ENCODE measurements around the gene AFF1. TPM values are rescaled to one million over a fixed set of nuclear protein-coding genes. Genes with fewer than 3 reads are reported as not detected.

Gene AFF1
- total RNA-seq, 4 donors from 2014 or later = 26.7 to 200 (median 92.5) TPM

DNA sequence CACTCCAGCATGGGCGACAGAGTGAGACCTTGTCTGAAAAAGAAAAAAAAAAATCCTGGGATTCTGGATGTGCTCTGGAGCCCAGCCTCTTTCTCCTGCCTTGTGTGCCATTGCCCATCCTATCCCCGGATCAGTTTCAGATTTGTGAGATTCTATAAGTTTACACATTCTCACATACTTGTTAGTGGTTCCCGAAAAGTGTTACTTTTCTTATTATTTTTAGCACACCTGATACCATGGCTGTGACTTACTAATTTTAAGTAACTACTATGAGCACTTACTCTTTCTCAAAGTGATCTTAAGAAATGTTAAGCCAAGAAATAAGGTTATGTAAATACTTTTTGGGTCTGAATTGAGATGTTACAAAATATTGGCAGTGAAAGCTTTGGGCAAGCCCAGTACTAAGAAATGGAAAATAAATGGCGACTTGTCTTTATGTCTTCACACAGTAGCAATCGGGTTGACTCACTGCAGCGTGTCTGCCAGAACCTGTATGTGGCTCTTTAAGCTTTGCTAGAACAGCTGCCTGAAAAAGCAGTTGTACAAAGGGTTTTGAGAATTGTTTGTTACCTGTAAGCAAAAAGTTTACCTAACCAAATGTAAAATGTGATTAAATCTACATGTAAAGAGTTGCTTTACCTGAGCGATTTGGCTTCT lies 166.9 kb downstream of the AFF1 start:
- H3K4me3 ChIP-seq = no peak overlapping the region
- intact Hi-C loops (cut with DNase I; ENCODE audit: low total_unique reads) = loop anchor here (10.0 kb wide), 1 partner anchor 177 kb away; no protein-coding TSS in a partner anchor
- peaks cover 0 to 8% of the 10 kb centered on the region in 2 donors for H3K4me1 ChIP-seq
- peak overlapping the region; percentile 4 to 69 for H3K27ac ChIP-seq
- H3K36me3 ChIP-seq = no peaks in the 10 kb centered on the region
- no peak for DNase-seq
- no peaks in the 10 kb centered on the region for H3K27me3 ChIP-seq
- no peaks in the 10 kb centered on the region for H3K9me3 ChIP-seq
- TF ChIP-seq POLR2A (IDR thresholded peaks at IDR 0.05) = no peak
- TF ChIP-seq, protein P1, sequence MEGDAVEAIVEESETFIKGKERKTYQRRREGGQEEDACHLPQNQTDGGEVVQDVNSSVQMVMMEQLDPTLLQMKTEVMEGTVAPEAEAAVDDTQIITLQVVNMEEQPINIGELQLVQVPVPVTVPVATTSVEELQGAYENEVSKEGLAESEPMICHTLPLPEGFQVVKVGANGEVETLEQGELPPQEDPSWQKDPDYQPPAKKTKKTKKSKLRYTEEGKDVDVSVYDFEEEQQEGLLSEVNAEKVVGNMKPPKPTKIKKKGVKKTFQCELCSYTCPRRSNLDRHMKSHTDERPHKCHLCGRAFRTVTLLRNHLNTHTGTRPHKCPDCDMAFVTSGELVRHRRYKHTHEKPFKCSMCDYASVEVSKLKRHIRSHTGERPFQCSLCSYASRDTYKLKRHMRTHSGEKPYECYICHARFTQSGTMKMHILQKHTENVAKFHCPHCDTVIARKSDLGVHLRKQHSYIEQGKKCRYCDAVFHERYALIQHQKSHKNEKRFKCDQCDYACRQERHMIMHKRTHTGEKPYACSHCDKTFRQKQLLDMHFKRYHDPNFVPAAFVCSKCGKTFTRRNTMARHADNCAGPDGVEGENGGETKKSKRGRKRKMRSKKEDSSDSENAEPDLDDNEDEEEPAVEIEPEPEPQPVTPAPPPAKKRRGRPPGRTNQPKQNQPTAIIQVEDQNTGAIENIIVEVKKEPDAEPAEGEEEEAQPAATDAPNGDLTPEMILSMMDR (IDR thresholded peaks at IDR 0.05) = no peak

DNA sequence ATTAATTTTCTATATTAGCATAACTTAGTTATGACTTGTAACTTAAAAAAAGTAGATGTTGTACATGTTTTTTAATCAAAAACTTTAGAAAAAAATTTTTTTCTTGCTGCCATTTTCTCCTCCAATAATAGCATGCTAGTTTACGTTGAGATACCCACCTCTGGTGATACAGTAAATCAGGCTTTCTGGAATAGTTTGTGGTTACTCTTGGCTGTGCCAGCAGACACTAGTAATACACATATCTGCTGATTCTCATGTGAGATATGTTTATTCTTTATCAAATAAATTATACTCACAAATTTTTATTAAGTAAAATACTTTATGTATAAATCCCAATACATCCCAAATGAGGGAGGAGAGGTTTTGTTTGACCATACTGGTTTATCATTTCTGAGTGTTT lies 168.3 kb downstream of the AFF1 start:
- DNase-seq = no peak
- intact Hi-C loops (cut with DNase I; ENCODE audit: low total_unique reads) = loop anchor here (10.0 kb wide), 1 partner anchor 178 kb away; no protein-coding TSS in a partner anchor
- Histone ChIP-seq H3K27ac (peak overlapping the region; percentile 69 to 81), H3K9me3 (no peaks in the 10 kb centered on the region), H3K27me3 (no peaks in the 10 kb centered on the region), H3K4me3 (no peak overlapping the region), H3K36me3 (no peaks in the 10 kb centered on the region), H3K4me1 (peaks cover 0 to 14% of the 10 kb centered on the region in 2 donors)
- TF ChIP-seq POLR2A (IDR thresholded peaks at IDR 0.05) = no peak
- TF ChIP-seq, protein P1 (IDR thresholded peaks at IDR 0.05) = no peak

DNA sequence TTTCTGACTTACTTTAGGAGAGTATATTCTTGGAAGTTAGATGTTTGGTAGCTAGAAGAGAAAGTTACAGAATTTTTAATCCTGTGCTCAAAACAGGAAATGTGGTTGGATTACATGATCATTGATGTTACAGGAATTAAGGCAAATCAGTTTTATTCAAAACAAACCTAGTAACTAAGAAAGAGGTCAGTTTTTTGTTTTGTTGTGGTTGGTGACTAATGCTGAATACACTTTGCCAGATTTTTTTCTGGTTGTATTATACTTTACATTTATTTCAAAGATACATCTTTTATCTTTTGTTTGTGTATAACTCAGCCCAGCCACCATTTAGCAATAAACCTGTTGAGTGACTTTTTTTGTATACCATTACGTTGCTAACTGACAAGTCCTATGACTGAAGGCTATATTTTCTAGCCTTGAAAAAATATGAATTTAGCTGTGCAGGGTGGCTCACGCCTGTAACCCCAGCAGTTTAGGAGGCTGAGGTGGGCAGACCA lies 168.9 kb downstream of the AFF1 start:
- intact Hi-C loops (cut with DNase I; ENCODE audit: low total_unique reads) = loop anchor here (10.0 kb wide), 1 partner anchor 179 kb away; no protein-coding TSS in a partner anchor
- TF ChIP-seq POLR2A (IDR thresholded peaks at IDR 0.05) = no peak
- TF ChIP-seq, protein P1 (IDR thresholded peaks at IDR 0.05) = no peak
- Histone ChIP-seq H3K27me3 (no peaks in the 10 kb centered on the region), H3K36me3 (no peaks in the 10 kb centered on the region), H3K9me3 (no peaks in the 10 kb centered on the region), H3K4me3 (no peak overlapping the region), H3K27ac (peak overlapping the region; percentile 69 to 81), H3K4me1 (peaks cover 6 to 14% of the 10 kb centered on the region in 2 donors)
- DNase-seq = no peak

DNA sequence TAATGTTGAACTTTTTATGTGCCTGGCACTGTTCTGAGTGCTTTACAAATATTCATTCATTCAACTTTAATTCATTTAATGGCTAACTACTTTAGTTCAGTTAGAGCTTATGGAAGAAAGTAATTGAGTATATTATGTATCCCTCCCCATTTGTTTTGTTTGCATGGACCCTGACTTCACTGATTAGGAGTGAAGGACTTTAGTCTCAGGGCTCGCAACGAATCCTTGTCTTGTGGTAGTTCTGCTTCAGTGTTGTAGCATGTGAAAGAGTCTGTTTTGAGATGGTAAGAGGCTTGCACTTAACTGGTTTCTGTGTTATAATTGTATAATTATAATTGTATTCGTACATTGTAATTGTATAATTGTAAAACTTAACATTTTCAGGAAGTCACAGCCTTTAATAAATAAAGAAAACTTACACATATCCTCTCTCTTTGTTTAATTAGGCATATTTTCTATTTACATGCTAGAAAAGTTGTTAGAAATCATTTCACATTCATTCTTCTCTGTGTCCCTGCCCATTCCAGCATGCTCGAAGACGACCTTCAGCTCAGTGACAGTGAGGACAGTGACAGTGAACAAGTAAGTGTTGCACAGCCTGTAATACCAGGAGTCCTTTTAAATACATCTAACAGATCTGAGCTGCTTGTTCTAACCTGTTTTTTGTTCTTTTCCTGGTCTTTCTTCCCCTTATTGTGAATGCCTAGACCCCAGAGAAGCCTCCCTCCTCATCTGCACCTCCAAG lies 170.5 kb downstream of the AFF1 start:
- Histone ChIP-seq H3K9me3 (no peaks in the 10 kb centered on the region), H3K4me3 (no peak overlapping the region), H3K4me1 (peaks cover 13 to 14% of the 10 kb centered on the region in 2 donors), H3K36me3 (no peaks in the 10 kb centered on the region), H3K27ac (peak overlapping the region in 1 of 2 donors; percentile 81), H3K27me3 (no peaks in the 10 kb centered on the region)
- DNase-seq = no peak
- intact Hi-C loops (cut with DNase I; ENCODE audit: low total_unique reads) = loop anchor here (10.0 kb wide), 1 partner anchor 180 kb away; no protein-coding TSS in a partner anchor
- no peak for TF ChIP-seq POLR2A (IDR thresholded peaks at IDR 0.05)
- TF ChIP-seq, protein P1 (IDR thresholded peaks at IDR 0.05) = no peak

Data from uterus (tissue), 4 donors.